H1 (cell line): ENCODE measurements around the gene PPFIA2. TPM values are rescaled to one million over a fixed set of nuclear protein-coding genes. Genes with fewer than 3 reads are reported as not detected.

Experiments used
- CTCF ChIA-PET: fragments of 300-600 bp; sonication (Branson Sonifier 250); formaldehyde crosslinking; loops from one replicate; lab custom pipeline; 2021; ENCODE audit not compliant: partially characterized antibody; lab: Charles Lee
- POLR2A ChIA-PET: fragments of 300-600 bp; sonication (Branson Sonifier 250); formaldehyde crosslinking; loops from one replicate; lab custom pipeline; 2021; ENCODE audit warnings: inconsistent platforms; ENCODE audit not compliant: partially characterized antibody; lab: Charles Lee
- DNase-seq, 2 experiments: peaks; one replicate each; pipeline versions ENCODE4 v3.0.0 to v3.0.0-alpha.2; 2010 to 2022; ENCODE audit warnings: low spot score in 2 of 2, low read depth in 1 of 2, mixed read lengths in 1 of 2
- FAIRE-seq: peaks from 2 replicates; lab custom pipeline; 2011; peaks lifted over from hg19 to GRCh38; lab: Jason Lieb, UNC
- H2AFZ ChIP-seq: 2 replicates; pipeline ENCODE4 v1.8.1; 2012; ENCODE audit warnings: low read length, inconsistent platforms
- H2AK5ac ChIP-seq: 2 replicates; pipeline ENCODE4 v1.6.1; 2013; ENCODE audit warnings: low read depth, low read length
- H2BK120ac ChIP-seq: replicated peaks from 2 replicates; pipeline ENCODE3; 2013; ENCODE audit warnings: low read depth, low read length, inconsistent platforms
- H2BK12ac ChIP-seq: 2 replicates; pipeline ENCODE4 v1.6.1; 2013; ENCODE audit warnings: low read depth, low read length
- H2BK15ac ChIP-seq: 2 replicates; pipeline ENCODE4 v1.6.1; 2013; ENCODE audit warnings: low read length
- H2BK20ac ChIP-seq: 2 replicates; pipeline ENCODE4 v1.6.1; 2013; ENCODE audit warnings: low read length
- H2BK5ac ChIP-seq: 2 replicates; pipeline ENCODE4 v1.6.1; 2013; ENCODE audit warnings: low read depth, low read length
- H3K14ac ChIP-seq: 2 replicates; pipeline ENCODE4 v1.6.1; 2013; ENCODE audit warnings: inconsistent platforms; ENCODE audit not compliant: insufficient read length
- H3K18ac ChIP-seq: 2 replicates; pipeline ENCODE4 v1.6.1; 2013; ENCODE audit warnings: low read length; ENCODE audit errors: extremely low read depth
- H3K23ac ChIP-seq: 2 replicates; pipeline ENCODE4 v1.6.1; 2013; ENCODE audit warnings: inconsistent platforms; ENCODE audit not compliant: insufficient read length
- H3K23me2 ChIP-seq: 2 replicates; pipeline ENCODE4 v1.6.1; 2013; ENCODE audit warnings: low read depth, low read length
- H3K27ac ChIP-seq: 2 replicates; pipeline ENCODE4 v1.6.1; 2011; ENCODE audit warnings: low read depth, low read length, inconsistent platforms
- H3K27me3 ChIP-seq, 4 experiments: replicated peaks in 1 of 4; 1 replicate in 1 of 4; 2 replicates in 3 of 4; pipeline versions ENCODE4 v1.6.1 to v1.8.1; 2011 to 2013; ENCODE audit warnings: low read length in 3 of 4, mild to moderate bottlenecking in 3 of 4, inconsistent platforms in 2 of 4, mixed read lengths in 2 of 4, moderate library complexity in 1 of 4; ENCODE audit not compliant: control insufficient read depth in 3 of 4, insufficient read depth in 3 of 4; ENCODE audit errors: extremely low read depth in 1 of 4
- H3K36me3 ChIP-seq, 4 experiments: 2 replicates each; pipeline versions ENCODE4 v1.6.1 to v1.8.1; 2011 to 2013; ENCODE audit warnings: mild to moderate bottlenecking in 4 of 4, low read length in 3 of 4, moderate library complexity in 2 of 4, control low read depth in 1 of 4, inconsistent platforms in 1 of 4; ENCODE audit not compliant: insufficient read depth in 4 of 4, control insufficient read depth in 2 of 4
- H3K4ac ChIP-seq: replicated peaks from 2 replicates; pipeline ENCODE3; 2013; ENCODE audit warnings: low read length, low read depth, mixed read lengths, inconsistent platforms; ENCODE audit not compliant: insufficient read length
- H3K4me1 ChIP-seq, 4 experiments: replicated peaks in 1 of 4; 1 replicate in 1 of 4; 2 replicates in 3 of 4; pipeline versions ENCODE4 v1.6.1 to v1.8.1; 2011 to 2013; ENCODE audit warnings: low read length in 3 of 4, inconsistent platforms in 2 of 4, mixed read lengths in 1 of 4; ENCODE audit not compliant: insufficient read depth in 4 of 4, control insufficient read depth in 3 of 4
- H3K4me2 ChIP-seq, 2 experiments: 2 replicates each; pipeline versions ENCODE4 v1.6.1 to v1.8.1; 2011 to 2013; ENCODE audit warnings: low read depth in 2 of 2, low read length in 2 of 2, control low read depth in 1 of 2, inconsistent platforms in 1 of 2, mild to moderate bottlenecking in 1 of 2; ENCODE audit not compliant: insufficient read depth in 1 of 2
- H3K4me3 ChIP-seq, 4 experiments: fragments of 200-600, 300-600 bp in 1 of 4; sonication (generic), shearing (Covaris generic), sonication (Bioruptor Twin) in 1 of 4; 2 replicates each; pipeline versions ENCODE4 v1.5.1 to v1.8.1; 2011 to 2016; ENCODE audit warnings: low read length in 4 of 4, low read depth in 3 of 4, control low read depth in 2 of 4, inconsistent platforms in 2 of 4, mild to moderate bottlenecking in 2 of 4, mixed read lengths in 1 of 4, moderate library complexity in 1 of 4; ENCODE audit not compliant: insufficient read depth in 2 of 4; ENCODE audit errors: extremely low read depth in 1 of 4
- H3K56ac ChIP-seq: replicated peaks from 2 replicates; pipeline ENCODE3; 2013; ENCODE audit warnings: low read depth, mild to moderate bottlenecking, mixed read lengths, low read length, inconsistent platforms; ENCODE audit not compliant: insufficient read length
- H3K79me1 ChIP-seq: 2 replicates; pipeline ENCODE4 v1.6.1; 2013; ENCODE audit warnings: low read depth, low read length, control low read depth
- H3K79me2 ChIP-seq, 2 experiments: 2 replicates each; pipeline versions ENCODE4 v1.6.1 to v1.8.1; 2012 to 2013; ENCODE audit warnings: low read length in 2 of 2, mild to moderate bottlenecking in 2 of 2, inconsistent platforms in 1 of 2; ENCODE audit not compliant: insufficient read depth in 2 of 2, control insufficient read depth in 1 of 2
- H3K9ac ChIP-seq, 4 experiments: replicated peaks in 1 of 4; 1 replicate in 1 of 4; 2 replicates in 3 of 4; pipeline versions ENCODE4 v1.6.1 to v1.8.1; 2011 to 2013; ENCODE audit warnings: low read depth in 3 of 4, low read length in 3 of 4, control low read depth in 2 of 4, mild to moderate bottlenecking in 2 of 4, moderate library complexity in 2 of 4, inconsistent platforms in 1 of 4; ENCODE audit errors: extremely low read depth in 1 of 4
- H3K9me3 ChIP-seq, 2 experiments: 2 replicates each; pipeline versions ENCODE4 v1.6.1 to v1.8.1; 2012 to 2013; ENCODE audit warnings: mild to moderate bottlenecking in 2 of 2, moderate library complexity in 2 of 2, control low read depth in 1 of 2, inconsistent platforms in 1 of 2, low read depth in 1 of 2, low read length in 1 of 2, mixed read lengths in 1 of 2; ENCODE audit not compliant: insufficient read depth in 2 of 2
- H4K20me1 ChIP-seq, 2 experiments: replicated peaks in 1 of 2; 2 replicates each; pipeline versions ENCODE3 to v1.8.1; 2011 to 2013; ENCODE audit warnings: inconsistent platforms in 2 of 2, low read length in 2 of 2, mild to moderate bottlenecking in 1 of 2; ENCODE audit not compliant: insufficient read depth in 2 of 2, control insufficient read depth in 1 of 2
- H4K5ac ChIP-seq: 2 replicates; pipeline ENCODE4 v1.6.1; 2013; ENCODE audit warnings: low read length, low read depth, mixed read lengths, inconsistent platforms; ENCODE audit not compliant: insufficient read length
- H4K8ac ChIP-seq: 2 replicates; pipeline ENCODE4 v1.8.0; 2013; ENCODE audit warnings: mild to moderate bottlenecking, moderate library complexity, low read length, inconsistent platforms; ENCODE audit not compliant: insufficient read depth; ENCODE audit errors: extremely low read depth
- H4K91ac ChIP-seq: replicated peaks from 2 replicates; pipeline ENCODE3; 2013; ENCODE audit warnings: low read length, mixed read lengths, inconsistent platforms; ENCODE audit not compliant: insufficient read length
- CREB1 ChIP-seq: IDR thresholded peaks from 2 replicates; pipeline ENCODE4 v1.6.1; 2012; ENCODE audit warnings: inconsistent platforms
- EZH2 ChIP-seq: fragments of 200-600 bp; sonication (generic); IDR thresholded peaks from 2 replicates; pipeline ENCODE4 v1.7.1; 2012; ENCODE audit warnings: low read depth, mild to moderate bottlenecking, moderate library complexity, low read length, inconsistent platforms; ENCODE audit not compliant: severe bottlenecking
- KDM1A ChIP-seq: fragments of 200-600, 300-600 bp; sonication (generic); IDR thresholded peaks from 2 replicates; pipeline ENCODE4 v1.7.1; 2016; ENCODE audit warnings: mild to moderate bottlenecking, low read length, borderline replicate concordance
- NANOG ChIP-seq: IDR thresholded peaks from 2 replicates; pipeline ENCODE4 v1.6.1; 2011; ENCODE audit warnings: low read length, low read depth, mild to moderate bottlenecking, inconsistent platforms; ENCODE audit not compliant: insufficient read depth, poor library complexity, severe bottlenecking
- POLR2A ChIP-seq, 2 experiments: IDR thresholded peaks; 1 replicate in 1 of 2; 2 replicates in 1 of 2; pipeline ENCODE4 v1.6.1; 2011; ENCODE audit warnings: low read depth in 2 of 2, low read length in 2 of 2, mild to moderate bottlenecking in 2 of 2; ENCODE audit errors: control extremely low read depth in 1 of 2
- SIN3A ChIP-seq, 2 experiments: IDR thresholded peaks in 1 of 2; conservative IDR thresholded peaks in 1 of 2; 2 replicates each; pipeline ENCODE4 v1.6.1; 2011 to 2012; ENCODE audit warnings: low read length in 2 of 2, improper control_type of control experiment in 1 of 2, low read depth in 1 of 2, mild to moderate bottlenecking in 1 of 2
- TCF12 ChIP-seq: IDR thresholded peaks from 2 replicates; pipeline ENCODE4 v1.6.1; 2011; ENCODE audit warnings: low read depth, mild to moderate bottlenecking, low read length
- YY1 ChIP-seq: IDR thresholded peaks from 2 replicates; pipeline ENCODE4 v1.6.1; 2011; ENCODE audit warnings: low read depth, mild to moderate bottlenecking, low read length
- WGBS, 2 experiments: shearing (Covaris generic) in 1 of 2; methylation state at CpG; one replicate each; pipeline versions ENCODE4 v1.1.6 to v1.1.7; 2013 to 2015; ENCODE audit warnings: low lambda C conversion rate in 2 of 2, mixed read lengths in 2 of 2, inconsistent platforms in 1 of 2, low coverage in 1 of 2, missing lambda C conversion rate in 1 of 2; ENCODE audit not compliant: insufficient replicate concordance in 2 of 2, insufficient coverage in 1 of 2, insufficient read length in 1 of 2; ENCODE audit errors: extremely low coverage in 1 of 2, missing lambda C conversion rate in 1 of 2; 5-methylcytosine and 5-hydroxymethylcytosine counted together
- polyA plus RNA-seq, 7 experiments: library from polyadenylated mRNA; depleted of rRNA in 3 of 7; stranded (reverse) in 5 of 7; unstranded in 2 of 7; fragments of >200 nt in 5 of 7; fragments of 200-250 nt in 2 of 7; gene quantifications; 1 replicate in 5 of 7; 2 replicates in 1 of 7; 4 replicates in 1 of 7; pipeline versions ENCODE4 v1.2.1 to v1.2.3, GENCODE V29; 2011 to 2013; ENCODE audit warnings: missing spikeins in 2 of 7, mixed read lengths in 2 of 7
- total RNA-seq: library from RNA; stranded (reverse); fragmentation: NEBNext Ultra II Directional; extraction: Animal tissue kit (Norgen Biotek cat#: 25700); gene quantifications from 2 replicates; pipeline ENCODE4 v1.2.1, GENCODE V29; 2021
- TF ChIP-seq, protein P1 (sequence below): IDR thresholded peaks from 2 replicates; pipeline ENCODE4 v1.6.1; 2011; ENCODE audit warnings: low read depth, mild to moderate bottlenecking, low read length; ENCODE audit not compliant: insufficient read depth

The PPFIA2 gene
- total and polyA plus RNA-seq, 2 of the 8 experiments (the other 6 are each of a cell fraction or from before 2014, with no cell fraction given), result 1.2 to 1.8 TPM

DNA sequence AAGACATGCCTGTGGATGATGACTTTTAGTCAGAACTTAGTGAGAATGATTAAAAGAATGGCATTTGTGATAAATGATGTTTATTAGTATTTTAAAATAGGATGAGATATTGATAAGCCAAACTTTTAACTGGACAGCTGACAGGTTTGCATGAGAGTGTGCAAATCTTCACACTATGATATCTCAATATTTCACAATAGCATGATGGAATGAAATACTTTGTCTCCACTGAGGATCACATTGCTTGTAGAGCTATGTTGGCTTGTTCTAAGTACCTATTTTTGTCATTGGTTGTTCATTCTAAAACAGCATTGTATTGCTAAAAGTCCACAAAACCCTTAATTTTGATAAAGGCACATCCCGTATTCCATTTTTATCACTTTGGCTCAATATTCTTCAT is 359.1 kb downstream of the PPFIA2 start:
- H2BK5ac ChIP-seq, result no peak overlapping the region
- H3K4me2 ChIP-seq, result no peak overlapping the region
- no peaks in the 10 kb centered on the region for H3K23me2 ChIP-seq
- CTCF ChIA-PET, result no interaction called here
- H3K4ac ChIP-seq, result no peak overlapping the region
- H3K36me3 ChIP-seq, result no peaks in the 10 kb centered on the region
- DNase-seq (no peak), FAIRE-seq (no peak)
- no peaks in the 10 kb centered on the region for H3K27me3 ChIP-seq
- H4K8ac ChIP-seq, result no peak overlapping the region
- H3K9ac ChIP-seq, result no peak overlapping the region
- no peak overlapping the region for H2BK15ac ChIP-seq
- no peak overlapping the region for H2AFZ ChIP-seq
- no peak overlapping the region for H4K91ac ChIP-seq
- H3K18ac ChIP-seq, result no peak overlapping the region
- no peaks in the 10 kb centered on the region for H3K9me3 ChIP-seq
- H2BK120ac ChIP-seq, result no peak overlapping the region
- H3K56ac ChIP-seq, result no peak overlapping the region
- no peak overlapping the region for H2AK5ac ChIP-seq
- H2BK20ac ChIP-seq, result no peak overlapping the region
- H3K23ac ChIP-seq, result no peak overlapping the region
- H3K27ac ChIP-seq, result no peak overlapping the region
- no peak overlapping the region for H4K5ac ChIP-seq
- no peak overlapping the region for H2BK12ac ChIP-seq
- no peaks in the 10 kb centered on the region for H4K20me1 ChIP-seq
- H3K14ac ChIP-seq, result no peak overlapping the region
- POLR2A ChIA-PET, result no interaction called here
- H3K4me3 ChIP-seq, result no peak overlapping the region
- no peaks in the 10 kb centered on the region for H3K79me1 ChIP-seq
- WGBS, 2 experiments, result 96% methylated on average over 1 of the region's 1 CpG; no CpG with 5 or more reads in 1 of the 2 experiments
- no peaks in the 10 kb centered on the region for H3K79me2 ChIP-seq
- TF ChIP-seq, protein P1, sequence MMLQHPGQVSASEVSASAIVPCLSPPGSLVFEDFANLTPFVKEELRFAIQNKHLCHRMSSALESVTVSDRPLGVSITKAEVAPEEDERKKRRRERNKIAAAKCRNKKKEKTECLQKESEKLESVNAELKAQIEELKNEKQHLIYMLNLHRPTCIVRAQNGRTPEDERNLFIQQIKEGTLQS, result no peak
- no peak for TF ChIP-seq CREB1
- TF ChIP-seq TCF12, result no peak
- TF ChIP-seq KDM1A, result no peak
- TF ChIP-seq SIN3A (conservative IDR thresholded peaks at IDR 0.05 in 1 of 2, IDR thresholded peaks at IDR 0.05 in 1 of 2; ENCODE audit: low read depth in 1 of 2, low read length in 2 of 2), result no peak
- TF ChIP-seq POLR2A (IDR thresholded peaks at IDR 0.05; ENCODE audit: control extremely low read depth in 1 of 2, low read depth in 2 of 2, low read length in 2 of 2), result no peak
- no peak for TF ChIP-seq EZH2
- no peak for TF ChIP-seq NANOG
- no peak for TF ChIP-seq YY1
- H3K4me1 ChIP-seq, result no peaks in the 10 kb centered on the region
